Measurements from ENCODE around the gene ATF7IP2. TPM values are rescaled to one million over a fixed set of nuclear protein-coding genes. Genes with fewer than 3 reads are reported as not detected.
"Not testable (repeated sequence)": the region's sequence is repeated elsewhere in the genome, so short reads cannot be mapped to it uniquely, and the experiment has no call there.

The ATF7IP2 gene
- total RNA-seq, 2 donors from 2014 or later, result 4.9 to 8.8 TPM

GRCh38 chr16:10370096-10370726 lies 15.7 kb upstream of the ATF7IP2 start:
- no peak for DNase-seq (ENCODE audit: low spot score)
- intact Hi-C loops (cut with DNase I), result no loop called here

GRCh38 chr16:10371592-10371991 lies 14.3 kb upstream of the ATF7IP2 start:
- no peak for DNase-seq (ENCODE audit: low spot score)
- intact Hi-C loops (cut with DNase I), result no loop called here

GRCh38 chr16:10373556-10373955 lies 12.3 kb upstream of the ATF7IP2 start:
- no peak for DNase-seq (ENCODE audit: low spot score)
- intact Hi-C loops (cut with DNase I), result no loop called here

GRCh38 chr16:10376229-10376628 lies 9.6 kb upstream of the ATF7IP2 start:
- intact Hi-C loops (cut with DNase I), result no loop called here
- DNase-seq (ENCODE audit: low spot score), result no peak

GRCh38 chr16:10383626-10384025 lies 2.2 kb upstream of the ATF7IP2 start:
- intact Hi-C loops (cut with DNase I), result no loop called here
- DNase-seq (ENCODE audit: low spot score), result no peak

GRCh38 chr16:10386517-10387100 lies 748 bp downstream of the ATF7IP2 start:
- DNase-seq (ENCODE audit: low spot score), result no peak
- intact Hi-C loops (cut with DNase I), result no loop called here

GRCh38 chr16:10387188-10387617 lies 1.3 kb downstream of the ATF7IP2 start:
- intact Hi-C loops (cut with DNase I), result no loop called here
- DNase-seq (ENCODE audit: low spot score), result no peak

GRCh38 chr16:10388988-10389387 lies 3.1 kb downstream of the ATF7IP2 start:
- intact Hi-C loops (cut with DNase I), result no loop called here

GRCh38 chr16:10390330-10390729 lies 4.5 kb downstream of the ATF7IP2 start:
- intact Hi-C loops (cut with DNase I), result no loop called here
- no peak for DNase-seq (ENCODE audit: low spot score)

More at GRCh38 chr16:10388988-10389387, 3.1 kb downstream of the ATF7IP2 start:
- DNase-seq (ENCODE audit: low spot score), result no peak

- DNase-seq (ENCODE audit: low spot score), result no peak
- intact Hi-C loops (cut with DNase I), result no loop called here
Measured at GRCh38 chr16:10390867-10391266, 5.0 kb downstream of the ATF7IP2 start.

GRCh38 chr16:10391339-10391738 lies 5.5 kb downstream of the ATF7IP2 start:
- intact Hi-C loops (cut with DNase I), result no loop called here
- no peak for DNase-seq (ENCODE audit: low spot score)

- no peak for DNase-seq (ENCODE audit: low spot score)
- intact Hi-C loops (cut with DNase I), result no loop called here
Measured at GRCh38 chr16:10402975-10403374, 17.1 kb downstream of the ATF7IP2 start.

GRCh38 chr16:10405386-10405939 lies 19.6 kb downstream of the ATF7IP2 start:
- intact Hi-C loops (cut with DNase I), result no loop called here
- no peak for DNase-seq (ENCODE audit: low spot score)

- no peak for DNase-seq (ENCODE audit: low spot score)
- intact Hi-C loops (cut with DNase I), result no loop called here
Measured at GRCh38 chr16:10408824-10409381, 23.0 kb downstream of the ATF7IP2 start.

GRCh38 chr16:10409713-10410112 lies 23.9 kb downstream of the ATF7IP2 start:
- intact Hi-C loops (cut with DNase I), result not testable (repeated sequence)

GRCh38 chr16:10410469-10410868 lies 24.6 kb downstream of the ATF7IP2 start:
- no peak for DNase-seq (ENCODE audit: low spot score)
- intact Hi-C loops (cut with DNase I), result no loop called here

More at GRCh38 chr16:10409713-10410112, 23.9 kb downstream of the ATF7IP2 start:
- DNase-seq (ENCODE audit: low spot score), result not testable (repeated sequence)

GRCh38 chr16:10412935-10413601 lies 27.2 kb downstream of the ATF7IP2 start:
- no peak for DNase-seq (ENCODE audit: low spot score)
- intact Hi-C loops (cut with DNase I), result no loop called here

- intact Hi-C loops (cut with DNase I); DNase-seq (ENCODE audit: low spot score): not testable (repeated sequence)
Measured at GRCh38 chr16:10418204-10418603, 32.3 kb downstream of the ATF7IP2 start.

- DNase-seq (ENCODE audit: low spot score), result no peak
- intact Hi-C loops (cut with DNase I), result no loop called here
Measured at GRCh38 chr16:10419701-10420100, 33.8 kb downstream of the ATF7IP2 start.

- intact Hi-C loops (cut with DNase I), result no loop called here
- DNase-seq (ENCODE audit: low spot score), result no peak
Measured at GRCh38 chr16:10421596-10421995, 35.7 kb downstream of the ATF7IP2 start.
